ENCODE measurements around the gene ZNF506.
"Not testable (repeated sequence)": the region's sequence is repeated elsewhere in the genome, so short reads cannot be mapped to it uniquely, and the experiment has no call there.

The ZNF506 gene

DNA sequence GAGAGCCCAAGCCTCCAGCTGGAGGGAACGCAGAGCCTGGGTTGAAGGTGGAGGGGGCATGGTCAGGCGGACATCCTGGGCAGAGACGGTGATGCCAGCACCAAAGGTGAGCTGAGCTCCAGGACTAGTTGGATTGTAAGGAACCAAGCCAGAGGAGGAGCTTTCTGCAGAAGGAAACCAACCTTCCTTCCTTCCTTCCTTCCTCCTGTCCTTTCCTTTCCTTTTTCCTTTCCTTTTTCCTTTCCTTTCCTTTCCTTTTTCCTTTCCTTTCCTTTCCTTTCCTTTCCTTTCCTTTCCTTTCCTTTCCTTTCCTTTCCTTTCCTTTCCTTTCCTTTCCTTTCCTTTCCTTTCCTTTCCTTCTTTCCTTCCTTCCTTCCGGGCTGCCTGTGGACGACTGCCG, 77.6 kb downstream of the ZNF506 start:
- not testable (repeated sequence) for DNase-seq

GRCh38 chr19:19743176-19743575, 78.4 kb downstream of the ZNF506 start:
- DNase-seq: no peak

DNA sequence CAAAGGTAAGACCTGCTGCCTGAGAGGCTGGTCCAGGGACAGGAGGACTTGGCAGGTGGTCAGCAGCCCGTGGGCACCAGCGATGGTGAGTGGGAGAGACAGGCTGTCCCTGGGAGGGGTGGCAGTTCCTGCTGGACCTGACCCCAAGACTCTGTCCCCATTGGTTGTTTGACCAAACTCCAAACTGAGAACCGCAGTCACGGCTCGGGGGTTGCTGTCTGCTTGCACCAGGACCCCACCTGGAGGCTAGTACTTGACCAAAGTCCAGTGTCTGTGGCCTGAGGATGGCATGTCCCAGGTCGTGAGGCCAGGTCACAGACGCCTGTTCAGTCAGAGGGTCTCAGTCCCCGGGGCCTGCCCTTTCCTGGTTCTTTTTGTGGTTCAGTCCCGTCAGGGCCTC, 78.8 kb downstream of the ZNF506 start:
- no peak for DNase-seq
